ENCODE data around the gene CCDC78.
A peak's percentile ranks its signal among the peaks of the same experiment; 100 is the strongest.

The CCDC78 gene

DNA sequence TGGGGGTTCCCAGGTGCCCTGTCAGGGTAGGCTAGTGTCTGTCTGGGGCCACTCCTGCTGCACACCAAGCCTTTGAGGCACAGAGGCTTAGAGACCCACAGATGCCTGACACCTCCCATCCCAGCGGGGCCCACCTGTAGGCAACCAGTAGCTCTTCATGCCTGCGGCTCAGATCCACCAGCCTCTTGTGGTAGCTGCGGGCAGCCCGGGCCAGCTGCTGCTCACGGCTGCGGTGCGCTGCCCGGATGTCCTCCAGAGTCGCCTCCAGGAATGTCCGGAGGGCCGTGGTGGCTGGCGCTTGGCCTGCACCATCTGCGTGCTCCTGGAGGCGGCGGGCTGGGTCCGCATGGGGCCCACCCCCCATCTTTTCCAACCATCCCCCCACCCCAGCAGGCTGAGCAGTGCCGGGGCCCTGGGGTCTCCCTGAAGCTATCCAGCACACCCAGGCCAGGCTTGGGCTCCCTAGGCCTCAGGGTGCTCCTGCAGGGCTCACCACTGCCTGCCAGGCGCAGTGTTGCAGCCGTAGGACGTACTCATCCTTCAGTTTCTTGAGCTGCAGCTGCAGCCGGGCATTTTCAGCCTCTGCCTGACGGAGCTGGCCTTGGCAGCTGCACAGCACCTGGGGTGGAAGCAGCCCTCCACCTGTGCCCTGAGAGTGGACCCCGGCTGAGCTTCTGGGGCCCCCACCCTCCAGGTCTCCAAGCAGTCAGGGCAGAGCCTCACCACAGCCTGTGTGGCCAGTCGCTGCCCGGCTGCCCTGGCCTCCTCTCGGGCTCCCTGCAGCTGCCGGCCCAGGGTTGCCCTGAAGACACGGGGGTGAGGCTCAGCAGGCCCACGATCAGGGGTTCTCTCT, 1.8 kb downstream of the CCDC78 start:
- no peaks in the 10 kb centered on the region for H3K9me3 ChIP-seq (ENCODE audit: severe bottlenecking)
- no peaks in the 10 kb centered on the region for H3K27me3 ChIP-seq (ENCODE audit: insufficient read depth, poor library complexity, severe bottlenecking)
- ATAC-seq (ENCODE audit: low read depth) (no peak), DNase-seq (ENCODE audit: low spot score) (no peak)
- H3K36me3 ChIP-seq (ENCODE audit: low read depth) = no peaks in the 10 kb centered on the region
- TF ChIP-seq, protein P1, sequence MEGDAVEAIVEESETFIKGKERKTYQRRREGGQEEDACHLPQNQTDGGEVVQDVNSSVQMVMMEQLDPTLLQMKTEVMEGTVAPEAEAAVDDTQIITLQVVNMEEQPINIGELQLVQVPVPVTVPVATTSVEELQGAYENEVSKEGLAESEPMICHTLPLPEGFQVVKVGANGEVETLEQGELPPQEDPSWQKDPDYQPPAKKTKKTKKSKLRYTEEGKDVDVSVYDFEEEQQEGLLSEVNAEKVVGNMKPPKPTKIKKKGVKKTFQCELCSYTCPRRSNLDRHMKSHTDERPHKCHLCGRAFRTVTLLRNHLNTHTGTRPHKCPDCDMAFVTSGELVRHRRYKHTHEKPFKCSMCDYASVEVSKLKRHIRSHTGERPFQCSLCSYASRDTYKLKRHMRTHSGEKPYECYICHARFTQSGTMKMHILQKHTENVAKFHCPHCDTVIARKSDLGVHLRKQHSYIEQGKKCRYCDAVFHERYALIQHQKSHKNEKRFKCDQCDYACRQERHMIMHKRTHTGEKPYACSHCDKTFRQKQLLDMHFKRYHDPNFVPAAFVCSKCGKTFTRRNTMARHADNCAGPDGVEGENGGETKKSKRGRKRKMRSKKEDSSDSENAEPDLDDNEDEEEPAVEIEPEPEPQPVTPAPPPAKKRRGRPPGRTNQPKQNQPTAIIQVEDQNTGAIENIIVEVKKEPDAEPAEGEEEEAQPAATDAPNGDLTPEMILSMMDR (IDR thresholded peaks at IDR 0.05; ENCODE audit: poor library complexity, severe bottlenecking) = no peak
- H3K4me1 ChIP-seq (ENCODE audit: insufficient read depth, poor library complexity, severe bottlenecking) = peaks cover 3% of the 10 kb centered on the region
- H3K4me3 ChIP-seq (ENCODE audit: severe bottlenecking) = no peak overlapping the region
- no peak overlapping the region for H3K27ac ChIP-seq (ENCODE audit: poor library complexity, severe bottlenecking)

DNA sequence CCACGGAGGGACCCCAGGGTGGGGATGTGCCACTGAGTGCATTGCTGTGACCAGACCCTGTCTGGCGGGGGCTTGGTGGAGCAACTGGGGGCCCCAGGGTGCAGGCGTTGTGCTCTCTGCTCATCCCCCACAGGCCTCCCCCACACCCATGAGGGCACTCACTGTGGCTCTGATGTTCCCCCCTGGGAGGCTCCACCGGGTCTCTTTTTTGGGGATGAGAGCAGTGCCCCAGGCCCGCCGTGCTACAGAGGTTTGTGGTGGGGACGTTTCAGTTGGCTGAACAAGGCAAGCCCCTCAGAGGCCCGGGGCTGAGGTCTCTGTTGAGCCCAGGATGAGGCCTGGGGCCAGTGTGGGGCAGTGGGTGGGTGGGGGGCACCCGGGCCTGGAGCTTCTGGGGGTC, 2.5 kb downstream of the CCDC78 start:
- Histone ChIP-seq H3K36me3 (ENCODE audit: low read depth) (no peaks in the 10 kb centered on the region), H3K4me1 (ENCODE audit: insufficient read depth, poor library complexity, severe bottlenecking) (peaks cover 3% of the 10 kb centered on the region), H3K27me3 (ENCODE audit: insufficient read depth, poor library complexity, severe bottlenecking) (no peaks in the 10 kb centered on the region), H3K27ac (ENCODE audit: poor library complexity, severe bottlenecking) (no peak overlapping the region), H3K9me3 (ENCODE audit: severe bottlenecking) (no peaks in the 10 kb centered on the region), H3K4me3 (ENCODE audit: severe bottlenecking) (no peak overlapping the region)
- ATAC-seq (ENCODE audit: low read depth) (no peak), DNase-seq (ENCODE audit: low spot score) (no peak)
- TF ChIP-seq, protein P1 (IDR thresholded peaks at IDR 0.05; ENCODE audit: poor library complexity, severe bottlenecking) = no peak

DNA sequence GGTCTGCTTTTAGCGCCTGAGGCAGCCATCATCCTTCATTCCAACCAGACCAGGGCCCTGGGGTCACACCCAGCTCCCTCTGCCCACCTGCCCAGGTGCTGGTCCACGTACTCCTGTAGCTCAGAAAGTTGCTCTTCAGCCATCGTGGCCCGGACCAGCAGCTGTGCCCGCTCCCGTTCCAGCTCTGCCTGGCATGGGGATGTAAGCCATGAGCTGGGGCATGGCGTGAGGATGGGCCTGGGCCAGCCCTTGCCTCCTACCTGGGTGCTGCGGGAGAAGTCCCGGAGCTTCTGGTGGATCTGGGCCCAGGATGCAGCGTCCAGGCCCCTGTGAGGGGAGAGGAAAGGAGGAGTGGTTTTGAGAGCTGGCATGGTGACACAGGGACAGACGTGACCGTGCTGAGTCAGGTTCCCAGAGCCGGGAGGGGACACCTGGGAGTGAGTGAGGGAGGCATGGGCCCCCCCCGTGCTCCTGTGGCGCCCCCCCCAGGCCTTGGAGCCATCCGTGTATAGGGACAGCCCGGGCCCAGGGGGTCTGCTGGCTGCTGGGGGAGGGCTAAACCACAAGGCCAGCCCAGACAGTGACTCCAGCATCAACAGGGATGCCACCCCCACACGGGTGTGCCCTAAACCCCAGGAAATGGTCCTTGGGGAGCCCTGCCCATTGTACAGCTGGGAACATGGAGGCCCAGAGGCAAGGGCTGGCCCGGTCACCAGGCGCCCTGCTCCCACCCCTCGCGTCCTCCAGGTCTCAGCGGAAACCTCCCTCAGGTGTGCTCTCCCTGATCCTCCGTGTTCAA, 3.2 kb downstream of the CCDC78 start:
- DNase-seq (ENCODE audit: low spot score) (no peak), ATAC-seq (ENCODE audit: low read depth) (no peak)
- no peak overlapping the region for H3K27ac ChIP-seq (ENCODE audit: poor library complexity, severe bottlenecking)
- TF ChIP-seq, protein P1 (IDR thresholded peaks at IDR 0.05; ENCODE audit: poor library complexity, severe bottlenecking) = no peak
- H3K4me3 ChIP-seq (ENCODE audit: severe bottlenecking) = no peak overlapping the region
- H3K4me1 ChIP-seq (ENCODE audit: insufficient read depth, poor library complexity, severe bottlenecking) = peaks cover 3% of the 10 kb centered on the region
- no peaks in the 10 kb centered on the region for H3K27me3 ChIP-seq (ENCODE audit: insufficient read depth, poor library complexity, severe bottlenecking)
- H3K36me3 ChIP-seq (ENCODE audit: low read depth) = no peaks in the 10 kb centered on the region
- H3K9me3 ChIP-seq (ENCODE audit: severe bottlenecking) = no peaks in the 10 kb centered on the region

DNA sequence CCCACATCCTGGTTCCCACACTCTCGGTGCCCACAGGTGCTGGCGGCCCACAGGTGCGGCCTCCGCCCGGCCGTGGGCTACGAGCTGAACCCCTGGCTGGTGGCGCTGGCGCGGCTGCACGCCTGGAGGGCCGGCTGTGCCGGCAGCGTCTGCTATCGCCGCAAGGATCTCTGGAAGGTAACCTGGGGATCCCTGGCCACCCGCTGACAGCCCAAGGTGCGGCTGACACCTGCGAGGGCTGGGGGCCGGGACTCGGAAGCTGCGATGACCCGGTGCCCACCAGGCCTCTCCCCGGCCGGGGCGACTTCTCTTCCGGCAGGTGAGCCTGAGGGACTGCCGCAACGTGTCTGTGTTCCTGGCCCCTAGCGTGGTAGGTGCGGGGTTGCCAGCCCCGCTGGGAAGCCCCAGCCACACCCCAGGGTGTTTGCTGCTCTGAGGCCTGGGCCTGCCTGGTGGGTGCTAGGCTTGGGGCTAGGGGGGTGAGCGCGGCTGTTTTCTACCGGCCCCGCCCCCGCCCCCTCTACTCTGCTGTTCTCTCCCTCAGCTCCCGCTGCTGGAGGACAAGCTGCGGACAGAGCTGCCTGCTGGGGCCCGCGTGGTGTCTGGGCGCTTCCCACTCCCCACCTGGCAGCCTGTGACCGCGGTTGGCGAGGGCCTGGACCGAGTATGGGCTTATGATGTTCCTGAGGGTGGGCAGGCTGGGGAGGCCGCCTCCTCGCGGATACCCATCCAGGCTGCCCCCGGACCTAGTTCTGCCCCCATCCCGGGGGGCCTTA, 4.3 kb downstream of the CCDC78 start:
- H3K4me1 ChIP-seq (ENCODE audit: insufficient read depth, poor library complexity, severe bottlenecking) = peaks cover 3% of the 10 kb centered on the region
- no peaks in the 10 kb centered on the region for H3K27me3 ChIP-seq (ENCODE audit: insufficient read depth, poor library complexity, severe bottlenecking)
- peaks cover under 1% of the 10 kb centered on the region; the same call in 1 of the 2 replicates for H3K36me3 ChIP-seq (ENCODE audit: low read depth)
- H3K27ac ChIP-seq (ENCODE audit: poor library complexity, severe bottlenecking) = peak overlapping the region; percentile 85
- H3K9me3 ChIP-seq (ENCODE audit: severe bottlenecking) = no peaks in the 10 kb centered on the region
- no peak for DNase-seq (ENCODE audit: low spot score)
- TF ChIP-seq, protein P1 (IDR thresholded peaks at IDR 0.05; ENCODE audit: poor library complexity, severe bottlenecking) = no peak
- no peak for ATAC-seq (ENCODE audit: low read depth)
- H3K4me3 ChIP-seq (ENCODE audit: severe bottlenecking) = peak overlapping the region; percentile 73

Measured in RWPE2 (cell line).